ENCODE data around the gene ESF1. TPM values are rescaled to one million over a fixed set of nuclear protein-coding genes. Genes with fewer than 3 reads are reported as not detected.

ESF1 gene
- total RNA-seq, 4 donors from 2014 or later: 14.9 to 28.0 (median 16.5) TPM

DNA sequence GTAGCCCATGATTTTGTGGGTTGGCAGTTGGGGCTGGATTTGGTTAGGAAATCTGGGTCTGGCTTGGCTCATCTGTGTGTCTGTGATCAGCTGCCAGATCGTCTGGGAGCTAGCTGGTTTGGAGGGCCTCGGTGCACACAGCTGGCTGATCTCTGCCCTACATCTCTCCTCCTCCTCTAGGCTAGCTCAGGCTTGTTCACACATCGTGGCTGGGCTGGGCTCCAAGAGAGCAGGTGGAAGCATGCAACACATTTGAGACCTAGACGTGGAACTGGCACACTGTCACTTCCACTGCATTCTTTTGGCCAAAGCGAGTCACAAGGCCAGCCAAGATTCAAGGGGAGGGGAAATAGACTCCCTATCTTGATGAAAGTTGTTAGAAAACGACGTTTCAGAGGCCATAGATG lies 16.0 kb upstream of the ESF1 start:
- WGBS, 2 donors: 28 to 49% methylated on average over 7 of the region's 7 CpGs
- Histone ChIP-seq H3K27me3 (no peaks in the 10 kb centered on the region), H3K4me3 (no peak overlapping the region), H3K4me1 (peaks cover 0 to 13% (median 0%) of the 10 kb centered on the region in 4 donors), H3K9me3 (no peaks in the 10 kb centered on the region), H3K27ac (no peak overlapping the region), H3K36me3 (peaks cover 0 to 88% (median 5%) of the 10 kb centered on the region in 3 donors)
- TF ChIP-seq, protein P1, sequence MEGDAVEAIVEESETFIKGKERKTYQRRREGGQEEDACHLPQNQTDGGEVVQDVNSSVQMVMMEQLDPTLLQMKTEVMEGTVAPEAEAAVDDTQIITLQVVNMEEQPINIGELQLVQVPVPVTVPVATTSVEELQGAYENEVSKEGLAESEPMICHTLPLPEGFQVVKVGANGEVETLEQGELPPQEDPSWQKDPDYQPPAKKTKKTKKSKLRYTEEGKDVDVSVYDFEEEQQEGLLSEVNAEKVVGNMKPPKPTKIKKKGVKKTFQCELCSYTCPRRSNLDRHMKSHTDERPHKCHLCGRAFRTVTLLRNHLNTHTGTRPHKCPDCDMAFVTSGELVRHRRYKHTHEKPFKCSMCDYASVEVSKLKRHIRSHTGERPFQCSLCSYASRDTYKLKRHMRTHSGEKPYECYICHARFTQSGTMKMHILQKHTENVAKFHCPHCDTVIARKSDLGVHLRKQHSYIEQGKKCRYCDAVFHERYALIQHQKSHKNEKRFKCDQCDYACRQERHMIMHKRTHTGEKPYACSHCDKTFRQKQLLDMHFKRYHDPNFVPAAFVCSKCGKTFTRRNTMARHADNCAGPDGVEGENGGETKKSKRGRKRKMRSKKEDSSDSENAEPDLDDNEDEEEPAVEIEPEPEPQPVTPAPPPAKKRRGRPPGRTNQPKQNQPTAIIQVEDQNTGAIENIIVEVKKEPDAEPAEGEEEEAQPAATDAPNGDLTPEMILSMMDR (IDR thresholded peaks at IDR 0.05): no peak
- TF ChIP-seq POLR2A (IDR thresholded peaks at IDR 0.05): no peak
- no peak for TF ChIP-seq EP300 (IDR thresholded peaks at IDR 0.05)
- DNase-seq (ENCODE audit: low spot score in 2 of 2): peak; percentile 49 to 50

DNA sequence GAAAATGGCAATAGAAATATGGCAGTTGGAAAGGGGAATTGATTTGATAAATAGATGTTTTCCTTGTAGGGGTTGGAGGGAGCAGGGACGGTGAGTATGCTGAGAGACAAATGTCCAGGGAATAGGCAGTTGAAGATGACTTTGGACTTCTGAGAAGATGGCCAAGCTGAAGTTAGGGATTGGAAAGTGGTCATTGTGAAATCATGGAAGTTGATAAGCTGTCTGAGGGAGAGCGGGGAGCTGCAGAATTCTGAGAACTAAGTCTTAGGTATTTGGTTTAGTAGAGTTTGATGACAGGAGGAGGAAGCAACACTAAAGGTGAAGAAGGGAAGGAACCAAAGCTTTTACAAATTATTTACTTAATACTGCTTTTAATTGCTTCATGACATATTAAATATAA lies 15.3 kb upstream of the ESF1 start:
- H3K36me3 ChIP-seq: peaks cover 0 to 88% (median 5%) of the 10 kb centered on the region in 3 donors
- H3K9me3 ChIP-seq: no peaks in the 10 kb centered on the region
- no peak overlapping the region for H3K4me3 ChIP-seq
- H3K4me1 ChIP-seq: peaks cover 0 to 13% (median 0%) of the 10 kb centered on the region in 4 donors
- 87 to 88% methylated on average over 2 of the region's 2 CpGs for WGBS, 2 donors
- H3K27me3 ChIP-seq: no peaks in the 10 kb centered on the region
- DNase-seq (ENCODE audit: low spot score in 2 of 2): no peak
- no peak for TF ChIP-seq POLR2A (IDR thresholded peaks at IDR 0.05)
- TF ChIP-seq, protein P1 (IDR thresholded peaks at IDR 0.05): no peak
- no peak for TF ChIP-seq EP300 (IDR thresholded peaks at IDR 0.05)
- H3K27ac ChIP-seq: no peak overlapping the region

DNA sequence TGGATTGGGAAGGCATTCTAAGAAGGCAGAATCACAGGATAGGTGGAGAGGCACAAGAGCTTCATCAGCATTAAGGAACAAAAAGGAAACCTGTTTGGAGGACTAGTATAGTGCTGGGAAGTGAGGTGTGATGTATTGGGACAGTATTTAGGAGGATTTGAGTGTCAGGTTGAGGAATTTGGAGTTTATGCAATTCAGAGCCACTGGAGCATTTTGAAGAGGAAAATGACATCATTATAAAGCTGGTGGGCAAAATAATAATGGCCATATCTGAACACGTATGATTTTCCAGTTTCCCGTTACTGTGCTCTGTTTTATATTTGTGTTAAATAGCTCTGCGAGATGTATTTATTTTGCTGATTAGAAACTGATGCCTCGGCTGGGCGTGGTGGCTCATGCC lies 14.3 kb upstream of the ESF1 start:
- Histone ChIP-seq H3K27me3 (no peaks in the 10 kb centered on the region), H3K27ac (no peak overlapping the region), H3K4me3 (no peak overlapping the region), H3K9me3 (no peaks in the 10 kb centered on the region), H3K4me1 (peaks cover 0 to 13% (median 0%) of the 10 kb centered on the region in 4 donors), H3K36me3 (peaks cover 0 to 89% (median 5%) of the 10 kb centered on the region in 3 donors)
- WGBS, 2 donors: 76 to 92% methylated on average over 5 of the region's 5 CpGs
- DNase-seq (ENCODE audit: low spot score in 2 of 2): no peak
- no peak for TF ChIP-seq POLR2A (IDR thresholded peaks at IDR 0.05)
- TF ChIP-seq EP300 (IDR thresholded peaks at IDR 0.05): no peak

DNA sequence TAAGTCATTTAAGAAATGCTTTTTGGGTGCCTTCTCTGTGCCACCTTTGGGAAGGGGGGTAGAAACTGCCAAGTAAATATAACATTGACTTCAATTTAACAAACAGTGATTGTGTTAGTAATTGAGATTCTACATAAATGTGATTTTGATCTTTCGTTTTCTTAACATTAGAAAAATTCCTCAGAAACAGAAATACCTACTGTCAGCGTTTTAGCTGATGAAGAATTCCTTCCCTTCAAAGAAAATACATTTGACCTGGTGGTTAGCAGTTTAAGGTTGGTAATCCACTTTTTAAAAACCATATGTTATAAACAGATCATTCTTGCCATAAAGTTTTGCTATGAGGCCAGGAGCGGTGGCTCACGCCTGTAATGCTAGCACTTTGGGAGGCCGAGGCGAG lies 9.9 kb upstream of the ESF1 start:
- Histone ChIP-seq H3K9me3 (no peaks in the 10 kb centered on the region), H3K36me3 (peaks cover 0 to 90% (median 5%) of the 10 kb centered on the region in 3 donors)
- WGBS, 2 donors: 92 to 97% methylated on average over 6 of the region's 6 CpGs

DNA sequence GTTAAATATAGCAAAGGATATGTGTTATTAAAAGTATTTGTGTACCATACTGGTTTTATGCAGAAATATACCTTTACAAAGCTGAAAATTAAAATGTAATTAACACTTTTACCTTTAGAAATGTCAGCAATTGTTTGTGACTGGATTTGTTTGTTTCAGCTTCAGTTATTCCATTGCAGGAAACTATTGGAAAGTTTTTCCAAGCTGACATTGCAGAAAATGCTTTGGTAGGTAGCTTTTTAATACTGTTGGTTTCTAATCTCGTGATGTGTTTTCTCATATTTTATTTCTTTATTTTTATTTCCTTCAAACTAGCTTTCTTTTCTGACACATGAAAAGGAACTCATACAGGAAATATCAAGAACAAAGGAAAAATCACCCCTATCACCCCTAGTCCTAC lies 8.3 kb upstream of the ESF1 start:
- no peak for DNase-seq (ENCODE audit: low spot score in 2 of 2)
- Histone ChIP-seq H3K36me3 (peaks cover 0 to 84% (median 5%) of the 10 kb centered on the region in 3 donors), H3K9me3 (no peaks in the 10 kb centered on the region), H3K27ac (no peak overlapping the region), H3K4me3 (no peak overlapping the region), H3K4me1 (peaks cover 0 to 9% (median 1%) of the 10 kb centered on the region in 4 donors), H3K27me3 (no peaks in the 10 kb centered on the region)
- TF ChIP-seq EP300 (IDR thresholded peaks at IDR 0.05) (no peak), POLR2A (IDR thresholded peaks at IDR 0.05) (no peak)
- TF ChIP-seq, protein P1 (IDR thresholded peaks at IDR 0.05): no peak
- WGBS, 2 donors: 92 to 95% methylated on average over 1 of the region's 1 CpG

More for the DNA sequence above, 9.9 kb upstream of the ESF1 start:
- no peak overlapping the region for H3K27ac ChIP-seq
- H3K4me3 ChIP-seq: no peak overlapping the region
- DNase-seq (ENCODE audit: low spot score in 2 of 2): no peak
- H3K27me3 ChIP-seq: no peaks in the 10 kb centered on the region
- TF ChIP-seq POLR2A (IDR thresholded peaks at IDR 0.05) (no peak), EP300 (IDR thresholded peaks at IDR 0.05) (no peak)
- TF ChIP-seq, protein P1 (IDR thresholded peaks at IDR 0.05): no peak
- peaks cover 0 to 6% (median 0%) of the 10 kb centered on the region in 4 donors for H3K4me1 ChIP-seq
